Fibroblast of skin of back (primary cell): ENCODE results near the gene TP53I11.

Experiments used
- DNase-seq: peaks from one replicate; pipeline ENCODE4 v3.0.0-alpha.2; 2013

The TP53I11 gene

DNA sequence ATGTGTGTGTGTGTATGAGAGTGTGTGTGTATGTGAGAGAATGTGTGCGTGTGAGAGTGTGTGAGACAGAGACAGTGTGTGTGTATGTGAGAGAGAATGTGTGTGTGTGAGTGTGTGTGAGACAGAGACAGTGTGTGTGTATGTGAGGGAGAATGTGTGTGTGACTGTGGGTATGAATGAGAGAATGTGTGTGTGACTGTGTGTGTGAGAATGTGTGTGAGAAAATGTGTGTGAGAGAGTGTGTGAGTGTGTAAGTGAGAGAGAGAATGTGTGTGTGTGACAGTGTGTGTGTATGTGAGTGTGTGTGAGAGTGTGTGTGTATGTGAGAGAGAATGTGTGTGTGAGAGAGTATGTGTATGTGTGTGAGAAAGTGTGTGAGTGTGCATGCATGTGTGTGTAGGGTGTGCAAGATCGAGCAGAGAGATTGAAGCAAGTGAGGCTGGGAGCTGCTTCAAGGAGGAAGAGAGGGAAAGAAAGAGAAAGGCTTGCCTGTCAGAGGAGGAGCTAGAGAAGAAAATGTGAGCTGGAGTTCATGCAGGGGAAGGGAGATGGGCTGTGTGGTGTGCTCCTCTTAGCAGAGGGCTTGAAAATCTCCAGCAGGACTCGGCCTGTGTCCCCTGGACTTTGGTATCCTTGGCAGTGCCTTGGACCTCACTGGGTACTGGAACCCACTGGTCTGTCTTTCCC is 27.7 kb upstream of the TP53I11 start:
- DNase-seq: no peak

DNA sequence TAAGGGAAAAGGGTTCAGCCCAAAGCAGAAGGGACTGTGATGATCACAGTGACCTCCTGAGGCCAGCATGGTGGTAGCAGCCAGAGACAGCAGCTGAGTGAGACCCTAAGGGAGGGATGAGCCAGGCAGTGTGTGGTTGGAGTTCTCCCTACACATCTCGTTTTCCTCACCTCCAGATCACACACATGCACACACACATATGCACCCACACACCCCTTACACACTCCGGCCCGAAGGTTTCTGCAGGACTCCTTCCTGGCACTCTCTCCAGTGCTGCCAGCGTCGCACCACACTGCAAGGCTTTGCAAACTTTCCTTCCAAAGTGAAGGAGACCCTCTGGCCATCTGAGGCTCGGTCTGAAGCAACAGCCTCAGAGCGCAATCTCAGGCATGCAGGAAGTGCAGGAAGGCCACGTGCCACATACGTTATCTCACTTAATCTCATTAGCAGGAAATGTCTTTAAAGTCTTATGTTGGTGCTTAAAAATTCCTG is 26.9 kb upstream of the TP53I11 start:
- peak; percentile 9 for DNase-seq

DNA sequence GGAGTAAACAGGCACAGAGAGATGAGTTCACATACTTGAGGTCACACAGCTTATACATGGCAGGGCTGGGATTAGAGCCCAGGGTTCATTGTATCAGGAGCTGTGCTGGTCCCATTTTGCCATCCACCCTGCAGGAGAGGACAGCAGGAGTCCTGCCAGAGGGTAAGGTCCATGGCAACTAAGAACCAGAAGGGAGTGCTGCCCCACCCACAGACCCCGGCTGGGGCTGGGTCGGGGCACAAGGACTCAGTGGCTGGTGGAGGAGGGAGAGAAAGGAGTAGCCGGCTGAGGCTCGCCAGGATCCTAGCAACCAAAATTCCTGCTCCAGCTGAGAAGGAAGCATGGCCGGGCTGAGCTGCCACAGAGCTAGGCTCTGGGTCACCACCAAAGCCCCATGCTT is 25.9 kb upstream of the TP53I11 start:
- no peak for DNase-seq

DNA sequence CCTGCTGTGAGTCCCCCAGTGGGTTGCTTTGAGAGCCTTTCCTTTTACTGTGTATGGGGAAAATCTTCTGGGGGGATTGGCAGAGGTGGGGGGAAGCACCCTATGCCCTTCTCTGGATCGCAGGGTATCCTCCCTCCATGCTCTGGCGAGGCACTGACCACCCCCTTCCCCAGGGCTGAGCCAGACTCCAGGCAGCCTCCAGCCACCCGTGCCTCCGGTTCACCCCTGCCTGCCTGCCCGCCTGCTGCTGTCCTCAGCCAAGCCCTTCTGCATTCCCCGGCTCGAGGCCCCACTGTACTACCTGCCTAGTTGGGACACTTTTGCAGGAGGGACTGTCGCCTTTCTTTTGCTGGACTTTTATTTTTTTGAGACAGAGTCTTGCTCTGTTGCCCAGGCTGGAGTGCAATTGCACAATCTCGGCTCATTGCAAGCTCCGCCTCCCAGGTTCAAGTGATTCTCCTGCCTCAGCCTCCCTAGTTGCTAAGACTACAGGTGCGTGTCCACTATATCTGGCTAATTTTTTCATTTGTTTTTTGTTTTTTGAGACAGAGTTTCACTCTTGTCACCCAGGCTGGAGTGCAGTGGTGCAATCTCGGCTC is 23.8 kb upstream of the TP53I11 start:
- DNase-seq: no peak

DNA sequence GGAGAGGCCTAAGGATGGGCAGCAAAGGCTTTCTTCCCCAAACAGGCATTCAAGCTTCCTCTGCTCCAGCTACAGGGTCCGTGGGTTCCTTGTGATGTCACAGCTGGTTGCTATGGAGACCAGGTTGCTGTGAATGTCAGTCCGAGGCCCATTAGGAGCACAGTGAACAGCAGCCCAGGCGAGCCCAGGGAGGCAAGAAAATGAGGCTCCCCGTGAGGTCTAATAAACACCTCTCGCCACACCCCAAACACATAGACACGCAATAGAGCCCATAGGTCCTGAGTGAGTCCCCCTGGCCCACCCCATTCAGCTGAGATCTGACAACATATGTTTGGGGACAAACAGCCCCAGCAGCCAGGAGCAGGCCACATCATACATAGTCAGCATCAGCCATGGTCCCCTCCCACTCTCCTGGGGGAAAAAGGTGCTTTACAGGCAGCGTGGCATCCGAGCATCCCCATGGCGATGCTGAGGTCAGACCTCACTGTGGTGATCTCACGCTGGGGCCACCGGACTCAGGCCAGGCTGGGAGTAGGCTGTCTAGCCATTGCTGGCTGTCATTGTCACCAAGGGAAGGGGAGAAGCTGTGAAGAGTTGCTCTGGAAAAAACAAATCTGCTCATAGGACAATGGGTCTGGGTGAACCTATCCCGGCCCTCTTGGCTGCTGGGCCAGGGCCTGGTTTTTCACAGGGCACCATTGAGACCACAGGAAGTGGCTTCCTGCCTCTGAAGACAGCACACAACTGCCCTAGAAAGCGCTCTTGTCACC is 23.1 kb upstream of the TP53I11 start:
- no peak for DNase-seq

DNA sequence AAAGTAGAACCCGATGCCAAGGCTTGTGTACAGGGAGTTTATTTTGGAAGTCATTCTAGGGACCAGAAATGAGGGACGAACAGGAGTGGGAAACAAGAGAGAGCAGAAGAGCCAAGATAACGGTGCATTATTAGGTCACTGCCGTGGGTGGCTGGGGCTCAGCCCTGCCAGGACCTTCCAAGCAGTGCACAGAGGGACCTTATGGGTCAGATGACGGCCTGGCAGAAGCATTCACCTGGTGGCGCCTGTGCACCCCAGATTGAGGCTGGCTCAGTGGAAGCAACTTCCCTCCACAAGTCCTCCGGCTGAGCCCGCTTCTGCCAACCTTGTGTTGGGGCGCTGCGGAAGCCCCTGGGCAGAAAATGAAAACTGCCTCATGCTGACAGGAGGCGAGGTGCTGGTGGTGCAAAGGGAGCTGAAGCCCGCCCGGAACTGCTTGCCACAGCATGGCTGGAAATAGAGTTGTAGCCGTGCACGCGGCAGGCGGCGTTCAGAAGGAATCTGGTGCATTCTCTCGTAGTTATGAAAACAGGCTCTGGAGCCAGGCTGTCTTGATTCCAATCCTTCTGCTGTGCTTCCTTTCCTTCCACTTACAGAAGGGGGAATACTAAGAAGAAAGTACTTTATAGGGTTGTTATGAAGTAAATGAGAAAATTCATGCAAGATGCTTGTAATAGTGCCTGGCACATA is 22.2 kb upstream of the TP53I11 start:
- DNase-seq: peak; percentile 28

DNA sequence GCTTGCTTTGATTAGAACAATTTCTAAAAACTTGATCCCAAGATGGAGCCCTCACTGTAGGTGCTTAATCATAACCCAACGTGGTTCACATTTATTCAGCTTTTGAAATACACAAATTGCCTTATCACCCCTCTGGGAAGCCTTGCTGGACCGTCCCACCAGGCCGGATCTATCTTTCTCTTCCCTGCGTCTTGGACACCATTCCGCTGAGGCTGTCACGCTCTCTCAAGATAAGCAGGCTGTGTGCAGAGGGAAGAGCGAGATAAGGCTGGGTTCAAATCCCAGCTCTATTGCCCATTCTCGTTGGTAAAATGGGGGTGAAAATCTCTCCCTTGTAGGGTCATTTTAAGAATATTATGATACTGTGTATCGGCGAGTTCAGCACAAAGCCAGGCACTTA is 20.5 kb upstream of the TP53I11 start:
- no peak for DNase-seq

DNA sequence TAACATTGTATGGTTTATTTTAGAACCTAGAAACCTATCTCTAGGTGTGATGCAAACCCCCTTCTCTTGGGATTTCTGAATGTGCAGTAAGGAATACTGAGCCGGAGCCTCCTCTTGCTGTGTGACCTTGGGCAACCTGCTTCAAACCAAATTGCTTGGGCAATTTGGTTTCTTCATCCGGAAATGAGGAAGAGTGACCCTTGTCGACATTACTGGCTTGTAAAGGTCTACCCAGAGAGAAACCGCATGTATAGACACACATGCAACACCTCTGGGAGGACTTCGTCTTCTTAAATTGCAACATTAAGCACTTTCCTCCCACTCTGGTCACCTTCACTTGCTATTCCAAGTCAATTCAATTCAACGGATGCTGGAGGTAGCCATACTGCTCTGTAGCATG is 19.6 kb upstream of the TP53I11 start:
- DNase-seq: no peak

DNA sequence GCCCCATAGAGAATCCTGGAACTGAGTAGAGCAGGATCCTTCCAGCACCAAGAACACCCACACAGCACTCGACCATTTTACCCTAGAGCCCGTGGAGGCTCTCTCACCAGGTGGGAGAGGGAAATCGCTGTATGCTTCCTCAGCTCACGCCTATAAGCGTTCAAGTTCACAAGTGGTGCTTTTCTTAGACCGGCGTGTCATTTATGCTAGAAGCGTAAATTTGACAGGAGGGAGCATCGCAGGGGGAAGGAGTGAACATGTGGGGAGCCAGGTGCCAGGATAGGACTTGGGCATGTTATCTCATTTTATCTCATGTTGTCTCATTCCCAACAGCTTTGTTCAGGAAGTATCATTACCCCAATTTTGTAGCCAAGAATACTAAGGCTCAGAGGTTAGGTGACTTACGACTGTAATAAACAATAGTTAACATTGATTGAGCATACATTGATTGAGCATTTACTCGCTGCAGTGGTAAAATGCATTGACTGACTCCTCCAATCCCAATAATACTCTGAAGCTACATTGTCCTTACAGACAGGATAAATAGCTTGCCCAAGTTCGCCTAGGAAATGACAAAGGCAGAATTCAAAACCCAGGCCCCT is 19.1 kb upstream of the TP53I11 start:
- DNase-seq: no peak

DNA sequence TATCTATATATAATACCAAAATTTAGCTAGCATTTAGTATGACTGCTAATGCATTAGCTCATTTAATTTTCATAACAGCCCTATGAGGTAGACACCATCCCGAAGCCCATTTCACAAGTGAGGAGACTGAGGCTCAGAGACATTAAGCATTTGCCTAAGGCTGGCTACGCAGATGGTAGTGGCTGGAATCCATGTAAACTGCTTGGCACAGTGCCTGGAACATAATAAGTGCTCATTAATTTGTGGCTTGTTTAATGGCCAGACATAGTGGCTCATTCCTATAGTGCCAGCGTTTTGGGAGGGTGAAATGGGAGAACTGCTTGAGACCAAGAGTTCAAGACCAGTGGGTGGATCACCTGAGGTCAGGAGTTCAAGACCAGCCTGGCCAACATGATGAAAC is 17.8 kb upstream of the TP53I11 start:
- DNase-seq: no peak

DNA sequence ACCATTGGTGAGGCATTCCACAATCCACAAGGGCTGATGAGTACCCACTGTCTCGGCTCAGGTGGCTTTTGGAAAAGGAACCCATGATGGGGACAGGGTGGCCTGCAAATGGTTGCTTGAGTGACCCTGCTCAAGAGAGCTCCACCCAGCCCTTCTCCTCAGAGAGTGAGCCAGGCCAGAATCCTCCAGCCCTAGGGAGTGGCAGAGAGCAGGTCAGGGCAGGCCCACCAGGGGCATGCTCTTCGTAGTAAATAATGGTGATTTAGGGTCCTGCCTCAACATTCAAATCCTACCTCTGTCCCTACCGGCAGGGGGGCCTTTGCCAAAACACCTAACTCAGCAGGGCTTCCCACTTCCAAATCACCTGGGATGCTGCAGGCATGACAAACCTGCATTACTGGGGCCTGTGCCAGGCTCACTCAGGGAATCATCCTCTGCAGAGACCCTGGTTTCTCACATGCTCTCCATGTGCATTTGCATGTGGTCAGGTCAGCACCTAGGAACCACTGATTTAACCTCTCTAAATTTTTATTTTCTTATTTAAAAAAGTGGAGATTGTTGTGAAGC is 17.3 kb upstream of the TP53I11 start:
- DNase-seq: no peak

DNA sequence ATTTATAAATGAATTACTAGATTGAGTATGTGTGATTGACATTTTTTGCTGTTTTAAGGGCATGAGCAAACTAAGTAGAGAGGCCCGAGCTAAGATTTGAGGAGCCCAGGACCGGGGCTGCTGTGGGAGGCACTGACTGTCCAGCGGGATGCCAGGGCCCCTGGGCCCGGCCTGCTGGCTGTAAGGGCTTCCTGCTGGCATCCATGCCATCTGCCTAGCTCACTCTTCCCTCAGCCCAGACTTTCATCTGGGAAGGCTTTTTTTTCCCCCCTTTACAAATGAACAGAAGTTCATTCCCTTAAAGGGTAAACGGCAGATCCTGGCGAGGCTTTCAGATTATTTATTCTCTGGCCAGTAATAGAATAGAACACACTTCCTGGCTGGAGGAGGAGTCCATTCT is 16.0 kb upstream of the TP53I11 start:
- DNase-seq: no peak

DNA sequence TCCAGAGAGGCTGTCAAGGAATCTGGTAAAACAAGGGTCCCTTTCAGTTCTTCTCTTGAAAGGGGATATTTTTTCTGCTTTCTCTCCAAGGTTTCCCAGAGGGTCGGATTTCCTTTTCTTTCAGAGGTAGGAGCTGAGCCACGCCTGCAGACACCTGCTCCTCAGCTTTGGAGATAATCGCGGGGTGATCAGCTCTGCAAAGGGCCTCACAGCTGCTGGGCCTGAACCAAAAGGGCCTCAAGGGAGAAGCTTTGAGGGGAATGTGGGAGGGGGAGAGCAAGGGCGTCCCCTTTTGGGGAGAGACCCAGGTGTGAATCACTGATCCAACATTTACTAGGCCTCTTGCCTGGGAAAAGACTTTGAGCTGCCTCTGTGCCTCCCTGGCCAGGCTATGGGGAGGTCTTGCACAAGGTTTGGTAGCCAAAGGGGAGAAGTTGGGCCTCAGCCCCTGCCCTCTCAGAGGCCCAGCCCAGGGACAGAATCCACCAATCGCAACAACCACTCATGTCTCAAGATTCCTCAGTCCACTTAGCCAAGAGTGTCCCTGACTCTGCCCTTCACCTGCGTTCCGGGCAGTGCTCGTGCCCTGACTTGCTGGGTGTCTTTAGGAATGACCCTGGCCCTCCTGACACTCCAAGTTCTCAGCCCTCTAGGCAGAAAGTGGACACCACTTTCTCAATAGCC is 14.0 kb upstream of the TP53I11 start:
- DNase-seq: no peak

DNA sequence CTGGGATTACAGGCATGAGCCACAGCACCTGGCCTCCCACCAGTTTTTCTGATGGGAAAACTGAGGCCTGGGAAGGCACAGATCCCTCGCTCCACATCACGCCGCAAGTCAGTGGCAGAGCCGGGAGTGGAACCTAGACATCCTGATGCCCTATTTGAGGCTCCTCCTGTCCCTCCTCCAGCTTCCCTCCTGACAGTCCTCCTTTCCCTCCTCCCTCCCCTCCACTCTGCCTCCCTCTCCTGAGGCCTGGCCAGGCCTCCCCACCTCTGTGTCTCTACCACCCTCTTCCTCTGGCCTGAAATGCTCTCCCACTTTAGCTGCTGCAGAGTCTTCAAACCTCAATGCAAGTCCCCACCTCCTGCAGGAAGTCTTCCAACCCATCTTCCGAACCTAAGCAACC is 13.3 kb upstream of the TP53I11 start:
- DNase-seq: no peak

DNA sequence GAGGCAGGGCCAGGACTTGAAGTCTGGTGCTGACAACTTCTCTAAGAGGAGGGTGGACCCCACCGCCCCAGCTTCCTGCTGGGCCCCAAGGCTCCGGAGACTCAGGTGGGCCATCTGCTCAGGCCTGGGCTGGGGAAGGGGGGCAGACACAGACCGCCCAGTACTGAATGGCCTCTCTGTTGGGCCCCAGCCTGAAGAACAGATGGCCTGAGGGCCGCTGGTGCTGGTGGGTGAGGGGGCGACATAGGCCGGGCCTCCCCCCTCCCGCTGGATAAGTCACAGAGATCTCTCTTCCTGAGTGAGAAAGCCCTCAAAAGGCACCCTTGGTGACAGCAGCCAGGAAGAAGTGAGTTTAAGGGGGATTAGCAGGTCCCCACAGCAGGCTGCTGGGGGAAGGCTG is 12.5 kb upstream of the TP53I11 start:
- no peak for DNase-seq

DNA sequence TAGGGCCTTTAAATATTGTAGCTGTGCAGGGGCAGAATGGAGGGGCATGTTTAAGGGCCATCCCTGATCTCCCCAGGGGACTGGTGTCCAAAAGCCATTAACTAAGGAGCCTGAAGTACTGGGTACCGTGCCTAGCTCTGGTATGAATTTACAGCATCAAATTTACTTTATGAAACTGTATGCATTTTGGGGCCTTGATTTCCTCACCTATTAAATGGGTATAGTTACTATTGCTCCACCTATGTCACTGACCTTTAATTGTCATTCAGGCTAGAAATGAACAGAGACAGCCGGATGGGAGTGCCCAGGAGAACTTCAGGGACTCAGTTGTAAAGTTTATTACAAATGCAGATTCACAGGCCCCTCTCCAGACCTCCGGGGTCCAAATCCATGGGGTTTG is 11.8 kb upstream of the TP53I11 start:
- DNase-seq: no peak

DNA sequence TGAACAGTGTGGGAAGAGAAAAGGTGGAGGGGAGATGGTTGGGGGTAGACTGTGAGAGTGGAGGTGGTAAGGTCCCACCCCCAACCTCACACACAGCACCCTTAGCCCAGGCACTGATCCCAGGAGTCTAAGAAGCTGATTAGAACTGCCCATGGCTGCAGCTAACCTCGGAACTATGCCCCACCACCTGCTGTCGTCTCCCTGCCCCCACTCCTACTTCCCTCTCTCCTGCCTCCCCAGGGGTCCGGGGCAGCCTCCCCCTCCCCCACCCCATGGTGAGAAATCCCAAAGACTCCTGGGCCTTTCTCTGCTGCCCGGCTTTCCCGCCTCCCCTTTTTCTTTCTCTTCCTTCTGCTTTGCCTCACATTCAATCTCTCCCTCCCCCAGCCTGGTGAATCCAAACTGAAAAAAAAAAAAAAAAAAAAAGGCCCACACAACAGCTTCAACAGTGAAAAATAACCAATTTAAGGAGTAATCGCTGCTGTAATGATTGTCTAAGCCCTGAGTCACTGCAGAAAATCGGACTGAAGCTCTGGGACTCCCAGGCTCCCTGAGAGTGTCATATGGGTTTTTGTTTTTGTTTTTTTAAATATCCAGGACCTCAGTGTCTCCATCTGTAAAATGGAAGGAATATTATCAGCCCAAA is 9.6 kb upstream of the TP53I11 start:
- DNase-seq: peak; percentile 49

DNA sequence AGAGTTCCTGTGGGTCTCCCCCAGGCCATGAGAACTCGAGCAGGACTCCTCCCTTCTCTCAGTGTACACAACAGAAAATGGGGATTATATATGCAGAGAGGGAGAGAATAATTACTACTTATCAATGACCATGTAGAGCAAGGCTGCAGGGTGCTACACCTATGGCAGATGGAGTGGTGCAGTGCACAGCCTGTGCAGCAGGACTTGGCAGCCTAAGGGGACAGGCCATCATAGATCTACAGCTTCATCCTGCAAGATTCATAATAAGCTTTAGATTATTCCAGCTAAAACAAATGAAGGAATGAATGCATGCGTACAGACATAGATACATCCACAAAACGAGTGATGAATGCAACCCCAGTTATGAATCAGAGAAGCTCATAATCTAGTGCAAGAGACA is 8.4 kb upstream of the TP53I11 start:
- DNase-seq: no peak

DNA sequence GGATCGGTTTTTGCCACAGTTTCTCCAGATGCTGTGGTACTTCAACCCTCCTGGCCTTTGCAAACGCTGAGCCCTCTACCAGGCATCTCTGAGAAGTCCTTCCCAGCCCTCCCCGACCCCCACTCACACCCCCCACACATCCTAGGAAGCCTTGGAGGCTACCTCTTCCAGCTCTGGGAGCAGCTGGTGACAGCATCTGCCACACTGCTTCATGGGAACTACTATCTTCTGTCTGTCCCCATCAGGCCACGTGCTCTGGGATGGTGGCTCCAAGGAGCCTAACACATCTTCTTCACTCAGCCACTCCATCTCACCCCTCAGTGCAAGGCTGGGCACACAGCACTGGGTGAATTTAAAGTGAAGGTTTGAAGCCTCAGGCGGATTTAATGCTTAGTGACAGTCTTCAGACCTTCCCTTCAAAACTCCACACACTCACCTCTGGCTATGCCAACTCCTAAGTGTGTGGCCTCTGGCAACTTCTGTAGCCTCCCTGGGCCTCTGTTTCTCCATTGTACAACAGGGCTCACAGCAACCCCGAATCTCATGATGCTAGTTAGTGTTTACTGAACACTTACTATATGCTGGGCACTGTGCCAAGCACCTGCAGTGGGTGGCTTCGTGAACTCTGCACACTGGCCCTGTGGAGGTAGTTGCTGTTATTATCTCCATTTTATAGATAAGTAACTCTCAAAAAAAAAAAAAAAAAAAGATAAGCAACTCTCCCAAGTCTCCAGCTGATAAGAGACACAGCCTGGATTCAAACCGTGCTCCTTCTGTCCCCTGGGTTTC is 7.3 kb upstream of the TP53I11 start:
- DNase-seq: no peak

DNA sequence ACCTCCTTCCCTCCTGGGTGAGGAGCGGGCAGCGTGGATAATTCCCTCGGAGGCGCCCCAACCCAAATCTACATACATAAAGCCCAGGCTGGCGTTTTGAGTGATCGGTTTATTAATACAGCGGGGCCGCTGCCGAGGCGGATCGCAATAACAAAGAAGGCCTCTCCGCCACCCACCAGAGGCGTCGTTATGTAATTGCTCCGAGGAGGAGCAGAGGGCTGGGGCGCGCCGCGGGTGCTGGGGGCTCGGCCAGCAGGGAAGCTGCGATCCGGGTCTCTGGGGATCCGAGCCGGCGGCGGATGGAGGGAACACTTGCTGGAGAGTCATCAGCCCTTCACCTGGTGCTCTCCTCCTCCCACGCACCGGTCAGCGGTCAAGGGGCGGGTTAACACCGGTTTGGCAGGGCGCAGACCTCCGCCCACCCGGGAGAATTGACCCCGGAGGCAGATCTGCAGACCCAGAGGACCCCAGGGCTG is 6.4 kb upstream of the TP53I11 start:
- DNase-seq: no peak
